Right hindlimb (tissue), 1 donor: ENCODE results near the gene DACT3.
A peak's percentile ranks its signal among the peaks of the same experiment; 100 is the strongest.
"Not testable (repeated sequence)": the region's sequence is repeated elsewhere in the genome, so short reads cannot be mapped to it uniquely, and the experiment has no call there.

Source experiments
- DNase-seq: peaks from one replicate; pipeline ENCODE4 v3.0.0-alpha.2; 2018

Gene DACT3

GRCh38 chr19:46631481-46631880 is 29.5 kb downstream of the DACT3 start:
- DNase-seq = peak; percentile 68

- peak; percentile 21 for DNase-seq
These were observed 30.3 kb downstream of the DACT3 start for GRCh38 chr19:46630586-46631205.

- no peak for DNase-seq
These were observed 31.4 kb downstream of the DACT3 start for GRCh38 chr19:46629546-46630025.

- DNase-seq = not testable (repeated sequence)
These were observed 32.0 kb downstream of the DACT3 start for GRCh38 chr19:46628970-46629369.

- DNase-seq = no peak
These were observed 34.5 kb downstream of the DACT3 start for GRCh38 chr19:46626446-46626845.

GRCh38 chr19:46625731-46626130 is 35.3 kb downstream of the DACT3 start:
- no peak for DNase-seq

- peak; percentile 83 for DNase-seq
These were observed 35.9 kb downstream of the DACT3 start, which contains the start of gene PTGIR for GRCh38 chr19:46624958-46625661. Gene PTGIR, minus strand, starts transcription at chr19:46625089. Its CDS starts 864 bp downstream, at chr19:46624225.

- DNase-seq = no peak
These were observed 37.0 kb downstream of the DACT3 start for GRCh38 chr19:46623915-46624502.

GRCh38 chr19:46622118-46622446 is 38.9 kb downstream of the DACT3 start:
- DNase-seq = no peak

- DNase-seq = peak; percentile 25
These were observed 39.5 kb downstream of the DACT3 start for GRCh38 chr19:46621191-46622117.

- peak; percentile 48 for DNase-seq
These were observed 40.3 kb downstream of the DACT3 start for GRCh38 chr19:46620716-46621115.

GRCh38 chr19:46620267-46620666 is 40.7 kb downstream of the DACT3 start:
- no peak for DNase-seq

GRCh38 chr19:46618670-46619231 is 42.2 kb downstream of the DACT3 start:
- DNase-seq = peak; percentile 23

- DNase-seq = no peak
These were observed 43.4 kb downstream of the DACT3 start for GRCh38 chr19:46617601-46618000.

- peak; percentile 60 for DNase-seq
These were observed 44.2 kb downstream of the DACT3 start for GRCh38 chr19:46616631-46617322.

- no peak for DNase-seq
These were observed 45.0 kb downstream of the DACT3 start for GRCh38 chr19:46615966-46616365.

GRCh38 chr19:46614114-46614722 is 46.8 kb downstream of the DACT3 start:
- DNase-seq = peak; percentile 86

GRCh38 chr19:46613525-46613924 is 47.5 kb downstream of the DACT3 start:
- DNase-seq = peak; percentile 18

GRCh38 chr19:46611776-46612175 is 49.2 kb downstream of the DACT3 start:
- DNase-seq = peak; percentile 15

- DNase-seq = peak; percentile 15
These were observed 49.9 kb downstream of the DACT3 start for GRCh38 chr19:46610851-46611770.
